GM19397 (cell line): Measurements from ENCODE around the gene ADARB1.
"Not testable (repeated sequence)": the region's sequence is repeated elsewhere in the genome, so short reads cannot be mapped to it uniquely, and the experiment has no call there.

Experiments
- ATAC-seq: cut with Tn5 transposase; IDR thresholded peaks from one replicate; pipeline ENCODE4 v1.9.1; 2021; ENCODE audit warnings: mild to moderate bottlenecking, moderate library complexity; ENCODE audit not compliant: unreplicated experiment

Gene ADARB1, protein sequence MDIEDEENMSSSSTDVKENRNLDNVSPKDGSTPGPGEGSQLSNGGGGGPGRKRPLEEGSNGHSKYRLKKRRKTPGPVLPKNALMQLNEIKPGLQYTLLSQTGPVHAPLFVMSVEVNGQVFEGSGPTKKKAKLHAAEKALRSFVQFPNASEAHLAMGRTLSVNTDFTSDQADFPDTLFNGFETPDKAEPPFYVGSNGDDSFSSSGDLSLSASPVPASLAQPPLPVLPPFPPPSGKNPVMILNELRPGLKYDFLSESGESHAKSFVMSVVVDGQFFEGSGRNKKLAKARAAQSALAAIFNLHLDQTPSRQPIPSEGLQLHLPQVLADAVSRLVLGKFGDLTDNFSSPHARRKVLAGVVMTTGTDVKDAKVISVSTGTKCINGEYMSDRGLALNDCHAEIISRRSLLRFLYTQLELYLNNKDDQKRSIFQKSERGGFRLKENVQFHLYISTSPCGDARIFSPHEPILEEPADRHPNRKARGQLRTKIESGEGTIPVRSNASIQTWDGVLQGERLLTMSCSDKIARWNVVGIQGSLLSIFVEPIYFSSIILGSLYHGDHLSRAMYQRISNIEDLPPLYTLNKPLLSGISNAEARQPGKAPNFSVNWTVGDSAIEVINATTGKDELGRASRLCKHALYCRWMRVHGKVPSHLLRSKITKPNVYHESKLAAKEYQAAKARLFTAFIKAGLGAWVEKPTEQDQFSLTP

GRCh38 chr21:45074048-45074817 is at the start of gene ADARB1:
ADARB1 (plus strand) TSS chr21:45074580; CDS start chr21:45171657, 97,077 bp downstream.
- ATAC-seq: no peak

DNA sequence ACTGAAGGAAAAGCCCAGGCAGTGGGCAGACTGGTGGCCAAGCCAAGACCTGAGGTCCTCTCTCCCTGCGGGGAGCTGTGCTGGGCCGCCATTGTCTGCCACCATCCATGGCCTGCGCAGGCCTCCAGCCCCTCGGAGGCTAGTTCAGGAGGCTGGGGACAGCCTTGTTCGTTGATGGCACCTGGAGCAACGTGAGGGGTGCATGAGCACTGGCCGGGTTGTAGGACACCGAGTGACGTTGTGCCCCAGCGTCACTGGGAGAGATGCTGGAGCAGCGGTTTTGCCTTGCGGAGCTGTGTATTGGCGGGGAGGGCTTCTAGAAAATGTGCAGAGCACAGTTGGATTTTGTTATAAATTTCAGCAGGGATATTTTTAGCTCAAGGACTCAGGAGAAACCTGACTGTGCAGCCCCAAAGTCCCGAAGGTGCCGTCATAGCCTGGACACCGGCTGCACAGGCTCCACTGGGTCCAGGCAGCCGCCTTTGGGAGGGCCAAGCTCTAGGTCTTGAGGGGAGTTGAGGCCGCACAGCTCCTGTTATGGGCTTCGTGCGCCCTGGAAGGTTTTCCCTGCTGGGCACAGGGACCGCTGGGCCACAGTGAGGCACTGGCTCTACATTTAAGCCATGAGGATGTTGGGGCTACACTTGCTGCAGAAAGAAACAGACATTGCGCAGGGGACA is 48.2 kb upstream of the ADARB1 start:
- ATAC-seq: no peak

DNA sequence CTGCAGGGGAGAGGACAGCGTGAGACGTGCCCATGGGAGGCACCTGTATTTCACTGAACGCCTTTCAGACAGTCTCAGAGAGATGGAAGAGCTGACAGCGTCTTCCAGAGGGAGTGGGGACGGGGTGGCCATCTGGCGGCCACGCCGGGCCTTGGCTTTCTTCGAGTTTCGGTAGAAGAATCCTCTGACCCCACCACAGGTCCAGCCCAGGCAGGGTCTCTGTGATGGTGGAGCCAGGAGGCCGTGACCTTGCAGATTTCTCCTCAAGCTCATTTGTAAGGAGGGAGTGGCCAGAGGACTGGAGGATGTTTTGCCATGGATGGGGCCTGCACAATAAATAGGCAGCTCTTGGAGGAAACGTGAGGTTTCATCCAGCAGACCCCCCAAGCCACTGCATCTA is 47.6 kb upstream of the ADARB1 start:
- no peak for ATAC-seq

- ATAC-seq: no peak
Measured at GRCh38 chr21:45027241-45028196, 46.9 kb upstream of the ADARB1 start.

GRCh38 chr21:45028645-45029044 is 45.7 kb upstream of the ADARB1 start:
- not testable (repeated sequence) for ATAC-seq

DNA sequence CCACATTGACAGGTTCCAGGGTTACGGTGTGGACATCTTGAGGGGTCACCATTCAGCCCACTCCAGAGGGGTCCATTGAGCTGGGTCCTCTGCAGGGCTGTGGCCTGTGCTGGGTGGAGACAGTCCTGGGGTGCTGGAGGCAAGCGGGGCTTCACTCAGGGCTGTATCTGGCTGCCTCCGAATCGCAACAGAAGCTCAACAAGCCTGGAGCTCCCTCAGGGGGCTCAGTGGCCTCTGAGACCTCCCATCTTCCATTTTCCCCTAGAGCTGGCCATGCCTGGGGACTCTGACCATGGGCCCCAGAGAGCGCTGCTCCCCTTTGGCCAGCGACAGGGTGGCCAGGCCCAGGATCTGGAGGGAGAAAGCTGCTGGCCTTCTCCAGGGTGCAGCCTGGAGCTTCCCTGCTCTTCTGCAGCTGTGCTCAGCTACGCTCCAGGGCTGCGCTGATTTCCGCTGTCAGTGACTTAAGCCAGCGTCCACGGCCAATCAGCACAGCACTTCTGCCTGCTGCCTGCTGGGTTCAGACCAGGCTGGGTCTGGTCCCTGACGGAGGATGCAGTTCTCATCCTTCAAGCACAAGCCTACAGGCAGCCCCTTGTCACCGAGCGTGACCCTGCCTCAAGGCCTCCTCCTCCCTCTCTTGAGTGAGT is 45.0 kb upstream of the ADARB1 start:
- ATAC-seq: no peak

GRCh38 chr21:45029948-45030681 is 44.3 kb upstream of the ADARB1 start:
- no peak for ATAC-seq

GRCh38 chr21:45030682-45031570 is 43.5 kb upstream of the ADARB1 start:
- no peak for ATAC-seq

GRCh38 chr21:45031571-45032191 is 42.7 kb upstream of the ADARB1 start:
- no peak for ATAC-seq

GRCh38 chr21:45032332-45032731 is 42.0 kb upstream of the ADARB1 start:
- no peak for ATAC-seq

DNA sequence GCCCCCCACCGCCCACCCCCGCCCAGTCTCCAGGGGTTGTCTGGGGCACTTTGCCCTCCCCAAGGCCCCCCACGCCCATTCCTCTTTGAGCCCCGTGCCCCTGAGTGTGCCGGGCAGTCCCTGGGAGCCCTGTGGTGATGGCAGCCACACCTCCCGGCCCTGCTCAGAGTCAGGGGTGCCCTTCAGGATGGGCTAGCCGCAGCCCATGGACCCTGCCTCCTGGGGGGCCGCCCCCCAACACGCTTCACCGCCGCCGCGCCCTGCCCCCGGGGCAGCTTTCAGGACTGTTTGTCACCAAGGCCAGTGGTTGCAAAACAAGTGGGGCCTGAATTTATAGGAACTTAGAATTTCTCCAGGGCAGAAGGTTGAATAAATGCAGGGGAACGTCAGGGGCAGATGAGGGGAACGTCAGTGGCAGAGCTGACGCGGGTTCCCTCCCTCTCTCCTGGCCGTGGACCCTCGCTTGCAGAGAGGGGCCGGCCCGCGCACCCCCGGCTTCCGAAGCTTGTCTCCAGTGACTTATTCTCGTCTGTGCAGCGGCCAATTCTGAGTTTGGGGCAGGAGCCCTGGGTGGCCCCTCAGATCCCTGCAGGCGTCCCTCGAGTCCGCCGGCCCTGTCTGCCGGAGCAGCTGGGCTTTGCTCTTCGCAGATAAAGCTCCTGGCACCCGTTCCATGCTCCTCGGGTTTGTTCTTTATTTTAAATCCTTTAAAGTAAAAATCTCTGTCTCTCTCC is 41.2 kb upstream of the ADARB1 start:
- ATAC-seq: no peak

- no peak for ATAC-seq
Measured at GRCh38 chr21:45033791-45034555, 40.4 kb upstream of the ADARB1 start.

DNA sequence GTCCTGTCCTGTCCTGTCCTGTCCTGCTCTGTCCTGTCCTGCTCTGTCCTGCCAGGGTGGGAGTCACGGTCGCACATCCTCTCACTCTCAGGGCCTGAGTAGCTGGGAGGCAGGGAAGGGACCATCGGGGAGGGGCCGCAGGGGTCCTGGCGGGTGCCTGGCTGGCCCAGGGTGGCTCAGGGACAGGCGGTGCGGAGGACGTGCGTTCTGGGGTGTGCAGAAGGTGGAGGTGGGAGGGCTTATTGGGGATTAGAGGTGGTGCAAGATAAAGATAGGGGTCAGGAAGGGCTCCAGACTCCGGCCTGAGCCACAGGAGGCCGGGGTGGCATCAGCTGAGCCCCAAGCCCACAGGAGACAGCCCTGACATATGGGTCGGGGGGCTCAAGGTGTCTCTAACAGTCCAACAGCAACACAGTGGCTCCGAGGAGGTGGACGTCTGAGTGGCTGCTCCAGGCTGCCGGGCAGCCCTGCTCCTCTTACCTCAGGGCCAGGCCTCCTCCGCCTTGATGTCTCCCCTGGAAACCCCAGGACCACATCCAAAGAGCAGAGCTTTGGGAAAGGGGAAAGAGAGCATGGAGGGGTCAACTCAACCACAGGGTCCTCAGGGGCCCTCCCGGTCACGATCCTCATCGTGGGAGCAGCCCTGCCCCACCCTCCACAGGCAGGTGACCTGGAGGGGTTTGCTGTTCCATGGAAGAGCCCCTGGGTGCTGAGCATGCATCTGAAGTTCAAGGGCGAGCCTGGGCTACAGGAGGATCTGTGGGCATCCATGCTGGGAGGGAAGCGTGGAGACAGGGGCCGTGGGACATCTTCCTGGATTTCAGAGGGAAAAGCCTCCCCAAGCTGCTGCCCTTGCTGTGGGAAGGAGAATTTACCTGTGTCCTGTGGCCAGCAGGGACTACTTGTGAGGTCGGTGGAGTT is 39.6 kb upstream of the ADARB1 start:
- no peak for ATAC-seq

DNA sequence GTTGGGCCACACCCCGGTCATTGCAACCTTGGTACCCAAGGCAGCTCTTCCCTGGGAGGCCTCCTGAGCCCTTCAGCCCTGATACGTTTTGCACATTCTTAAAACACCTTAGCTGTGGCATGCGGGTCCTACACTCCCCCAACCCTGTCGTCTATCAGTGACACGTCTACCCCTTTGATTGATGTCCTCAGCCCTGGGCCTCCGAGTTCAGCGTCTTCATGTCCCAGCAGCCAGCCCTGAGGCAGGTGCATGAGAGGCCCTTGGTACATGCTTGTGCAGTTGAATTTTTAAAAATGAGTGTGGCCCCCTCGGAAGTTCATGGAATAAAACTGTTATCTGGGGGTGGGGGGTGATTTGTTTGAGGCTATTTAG is 38.9 kb upstream of the ADARB1 start:
- ATAC-seq: no peak

GRCh38 chr21:45036630-45037029 is 37.8 kb upstream of the ADARB1 start:
- no peak for ATAC-seq
